HG03045 (cell line): Measurements from ENCODE around the gene KRT6B.
"Not testable (repeated sequence)": the region's sequence is repeated elsewhere in the genome, so short reads cannot be mapped to it uniquely, and the experiment has no call there.

Experiments used
- ATAC-seq: cut with Tn5 transposase; IDR thresholded peaks from one replicate; pipeline ENCODE4 v1.9.1; 2021; ENCODE audit warnings: mild to moderate bottlenecking, moderate library complexity; ENCODE audit not compliant: unreplicated experiment

The KRT6B gene

GRCh38 chr12:52473768-52474167, 21.8 kb upstream of the KRT6B start, which contains the start of gene KRT6C:
KRT6C (minus strand) TSS chr12:52473805; CDS start chr12:52473737, 68 bp downstream.
- no peak for ATAC-seq

- no peak for ATAC-seq
These were observed 17.9 kb upstream of the KRT6B start for GRCh38 chr12:52469853-52470252.

GRCh38 chr12:52464897-52465296, 13.0 kb upstream of the KRT6B start:
- ATAC-seq, result no peak

- no peak for ATAC-seq
These were observed 9.7 kb upstream of the KRT6B start for GRCh38 chr12:52461693-52462092.

- no peak for ATAC-seq
These were observed 6.9 kb upstream of the KRT6B start for GRCh38 chr12:52458861-52459260.

- ATAC-seq, result no peak
These were observed 3.9 kb upstream of the KRT6B start for GRCh38 chr12:52455821-52456220.

GRCh38 chr12:52454411-52455201, 2.7 kb upstream of the KRT6B start:
- ATAC-seq, result no peak

GRCh38 chr12:52448228-52448627, 3.7 kb downstream of the KRT6B start:
- no peak for ATAC-seq

- not testable (repeated sequence) for ATAC-seq
These were observed 4.8 kb downstream of the KRT6B start for GRCh38 chr12:52447196-52447595.

GRCh38 chr12:52446367-52447045, 5.4 kb downstream of the KRT6B start:
- no peak for ATAC-seq

- ATAC-seq, result no peak
These were observed 6.1 kb downstream of the KRT6B start for GRCh38 chr12:52445876-52446275.

- ATAC-seq, result no peak
These were observed 7.0 kb downstream of the KRT6B start for GRCh38 chr12:52444647-52445595.

- no peak for ATAC-seq
These were observed 8.0 kb downstream of the KRT6B start for GRCh38 chr12:52443966-52444365.

GRCh38 chr12:52442600-52443061, 9.3 kb downstream of the KRT6B start:
- ATAC-seq, result no peak

GRCh38 chr12:52441320-52441911, 10.5 kb downstream of the KRT6B start:
- ATAC-seq, result no peak

GRCh38 chr12:52440821-52441319, 11.1 kb downstream of the KRT6B start:
- ATAC-seq, result no peak

GRCh38 chr12:52439845-52440244, 12.1 kb downstream of the KRT6B start:
- no peak for ATAC-seq

GRCh38 chr12:52439420-52439819, 12.5 kb downstream of the KRT6B start:
- ATAC-seq, result no peak

- ATAC-seq, result no peak
These were observed 13.3 kb downstream of the KRT6B start for GRCh38 chr12:52438305-52439301.
